Parathyroid adenoma (tissue), 2 donors: Measurements from ENCODE around the gene SLC15A1.
A peak's percentile ranks its signal among the peaks of the same experiment; 100 is the strongest.

Experiments used
- H2AFZ ChIP-seq: fragments of 300-600 bp; sonication (generic); one replicate; pipeline ENCODE4 v1.7.0; 2017; ENCODE audit warnings: antibody characterized with exemption, mild to moderate bottlenecking
- H3K27ac ChIP-seq: fragments of 300-600 bp; sonication (generic); one replicate; pipeline ENCODE4 v1.7.0; 2017
- H3K27me3 ChIP-seq: fragments of 300-600 bp; sonication (generic); one replicate; pipeline ENCODE4 v1.7.0; 2017; ENCODE audit warnings: low read length; ENCODE audit not compliant: control insufficient read depth, insufficient read depth
- H3K36me3 ChIP-seq: fragments of 300-600 bp; sonication (generic); one replicate; pipeline ENCODE4 v1.7.0; 2017; ENCODE audit warnings: low read length; ENCODE audit not compliant: control insufficient read depth, insufficient read depth
- H3K4me1 ChIP-seq: fragments of 300-600 bp; sonication (generic); one replicate; pipeline ENCODE4 v1.7.0; 2017; ENCODE audit warnings: control low read depth
- H3K4me2 ChIP-seq: fragments of 300-600 bp; sonication (generic); one replicate; pipeline ENCODE4 v1.7.0; 2017; ENCODE audit warnings: low read length
- H3K4me3 ChIP-seq: fragments of 300-600 bp; sonication (generic); one replicate; pipeline ENCODE4 v1.7.0; 2017; ENCODE audit warnings: low read depth, low read length
- H3K79me2 ChIP-seq: fragments of 300-600 bp; sonication (generic); one replicate; pipeline ENCODE4 v1.7.0; 2017; ENCODE audit warnings: control low read depth
- H3K9ac ChIP-seq: fragments of 300-600 bp; sonication (generic); one replicate; pipeline ENCODE4 v1.7.0; 2017; ENCODE audit warnings: mild to moderate bottlenecking
- H3K9me3 ChIP-seq: fragments of 300-600 bp; sonication (generic); one replicate; pipeline ENCODE4 v1.7.0; 2017; ENCODE audit warnings: low read length; ENCODE audit not compliant: control insufficient read depth
- CTCF ChIP-seq: fragments of 300-600 bp; sonication (generic); IDR thresholded peaks from one replicate; pipeline ENCODE4 v1.7.0; 2017; ENCODE audit warnings: antibody characterized with exemption, mild to moderate bottlenecking
- donor health status: primary hyperparathyroidism.

SLC15A1 gene

GRCh38 chr13:98707281-98707999 lies 45.0 kb downstream of the SLC15A1 start:
- H3K9ac ChIP-seq, result no peak overlapping the region
- no peak overlapping the region for H3K4me3 ChIP-seq
- no peak overlapping the region for H3K4me2 ChIP-seq
- no peaks in the 10 kb centered on the region for H3K79me2 ChIP-seq
- no peaks in the 10 kb centered on the region for H3K9me3 ChIP-seq
- no peaks in the 10 kb centered on the region for H3K36me3 ChIP-seq
- no peak overlapping the region for H2AFZ ChIP-seq
- no peak overlapping the region for H3K27ac ChIP-seq
- TF ChIP-seq CTCF, result no peak
- H3K4me1 ChIP-seq, result no peaks in the 10 kb centered on the region
- no peaks in the 10 kb centered on the region for H3K27me3 ChIP-seq

- H3K4me1 ChIP-seq, result no peaks in the 10 kb centered on the region
- H2AFZ ChIP-seq, result no peak overlapping the region
- H3K79me2 ChIP-seq, result no peaks in the 10 kb centered on the region
- H3K4me2 ChIP-seq, result no peak overlapping the region
- H3K9ac ChIP-seq, result no peak overlapping the region
- H3K4me3 ChIP-seq, result no peak overlapping the region
- H3K27me3 ChIP-seq, result no peaks in the 10 kb centered on the region
- H3K9me3 ChIP-seq, result no peaks in the 10 kb centered on the region
- H3K27ac ChIP-seq, result no peak overlapping the region
- TF ChIP-seq CTCF, result no peak
- H3K36me3 ChIP-seq, result no peaks in the 10 kb centered on the region
Measured at GRCh38 chr13:98706446-98707110, 45.9 kb downstream of the SLC15A1 start.

GRCh38 chr13:98697791-98698190 lies 54.7 kb downstream of the SLC15A1 start:
- no peak for TF ChIP-seq CTCF
- no peaks in the 10 kb centered on the region for H3K36me3 ChIP-seq
- peak overlapping the region; percentile 55 for H3K4me2 ChIP-seq
- H3K9ac ChIP-seq, result no peak overlapping the region
- peak overlapping the region; percentile 68 for H3K27ac ChIP-seq
- H3K4me3 ChIP-seq, result peak overlapping the region; percentile 36
- H3K79me2 ChIP-seq, result no peaks in the 10 kb centered on the region
- no peaks in the 10 kb centered on the region for H3K4me1 ChIP-seq
- H2AFZ ChIP-seq, result peak overlapping the region; percentile 58
- no peaks in the 10 kb centered on the region for H3K9me3 ChIP-seq
- H3K27me3 ChIP-seq, result no peaks in the 10 kb centered on the region

- Histone ChIP-seq H3K36me3 (no peaks in the 10 kb centered on the region), H3K4me3 (no peak overlapping the region), H3K9me3 (no peaks in the 10 kb centered on the region), H3K9ac (no peak overlapping the region), H3K4me2 (no peak overlapping the region), H3K27me3 (no peaks in the 10 kb centered on the region), H3K4me1 (peaks cover 3% of the 10 kb centered on the region), H3K79me2 (no peaks in the 10 kb centered on the region), H2AFZ (no peak overlapping the region), H3K27ac (no peak overlapping the region)
- no peak for TF ChIP-seq CTCF
Measured at GRCh38 chr13:98693756-98694155, 58.7 kb downstream of the SLC15A1 start.
